ENCODE data around the gene KCND2. TPM values are rescaled to one million over a fixed set of nuclear protein-coding genes. Genes with fewer than 3 reads are reported as not detected.

The KCND2 gene
- total RNA-seq, 1 donor from 2014 or later = 0.46 TPM

DNA sequence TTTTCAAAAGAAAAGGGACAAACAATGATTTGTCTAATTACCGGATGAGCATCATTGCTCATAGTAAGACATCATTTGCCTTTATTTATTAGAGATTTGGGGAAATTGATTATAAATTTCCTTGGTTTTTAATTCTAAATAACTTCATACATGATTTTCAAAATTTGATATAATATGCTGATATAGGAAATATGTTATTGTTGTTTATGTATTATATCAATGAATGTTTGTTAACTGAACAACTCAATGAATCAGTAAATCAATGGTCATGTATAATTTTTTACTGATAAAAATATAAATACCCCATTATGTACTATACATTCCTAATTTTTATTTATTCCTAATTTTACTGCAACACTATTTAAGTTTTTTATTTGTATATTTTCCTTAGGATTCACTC lies 327.6 kb downstream of the KCND2 start:
- Mint-ChIP-seq H3K9me3 (ENCODE audit: unreplicated experiment) (no peaks in the 10 kb centered on the region), H3K4me1 (ENCODE audit: unreplicated experiment) (peaks cover 5% of the 10 kb centered on the region), H3K27ac (ENCODE audit: unreplicated experiment) (no peak overlapping the region), H3K27me3 (ENCODE audit: unreplicated experiment) (no peaks in the 10 kb centered on the region), H3K36me3 (ENCODE audit: unreplicated experiment) (no peaks in the 10 kb centered on the region), H3K4me3 (ENCODE audit: unreplicated experiment) (no peak overlapping the region)
- TF ChIP-seq, protein P1, sequence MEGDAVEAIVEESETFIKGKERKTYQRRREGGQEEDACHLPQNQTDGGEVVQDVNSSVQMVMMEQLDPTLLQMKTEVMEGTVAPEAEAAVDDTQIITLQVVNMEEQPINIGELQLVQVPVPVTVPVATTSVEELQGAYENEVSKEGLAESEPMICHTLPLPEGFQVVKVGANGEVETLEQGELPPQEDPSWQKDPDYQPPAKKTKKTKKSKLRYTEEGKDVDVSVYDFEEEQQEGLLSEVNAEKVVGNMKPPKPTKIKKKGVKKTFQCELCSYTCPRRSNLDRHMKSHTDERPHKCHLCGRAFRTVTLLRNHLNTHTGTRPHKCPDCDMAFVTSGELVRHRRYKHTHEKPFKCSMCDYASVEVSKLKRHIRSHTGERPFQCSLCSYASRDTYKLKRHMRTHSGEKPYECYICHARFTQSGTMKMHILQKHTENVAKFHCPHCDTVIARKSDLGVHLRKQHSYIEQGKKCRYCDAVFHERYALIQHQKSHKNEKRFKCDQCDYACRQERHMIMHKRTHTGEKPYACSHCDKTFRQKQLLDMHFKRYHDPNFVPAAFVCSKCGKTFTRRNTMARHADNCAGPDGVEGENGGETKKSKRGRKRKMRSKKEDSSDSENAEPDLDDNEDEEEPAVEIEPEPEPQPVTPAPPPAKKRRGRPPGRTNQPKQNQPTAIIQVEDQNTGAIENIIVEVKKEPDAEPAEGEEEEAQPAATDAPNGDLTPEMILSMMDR (IDR thresholded peaks at IDR 0.05) = no peak
- DNase-seq (ENCODE audit: extremely low spot score, unreplicated experiment) = no peak

DNA sequence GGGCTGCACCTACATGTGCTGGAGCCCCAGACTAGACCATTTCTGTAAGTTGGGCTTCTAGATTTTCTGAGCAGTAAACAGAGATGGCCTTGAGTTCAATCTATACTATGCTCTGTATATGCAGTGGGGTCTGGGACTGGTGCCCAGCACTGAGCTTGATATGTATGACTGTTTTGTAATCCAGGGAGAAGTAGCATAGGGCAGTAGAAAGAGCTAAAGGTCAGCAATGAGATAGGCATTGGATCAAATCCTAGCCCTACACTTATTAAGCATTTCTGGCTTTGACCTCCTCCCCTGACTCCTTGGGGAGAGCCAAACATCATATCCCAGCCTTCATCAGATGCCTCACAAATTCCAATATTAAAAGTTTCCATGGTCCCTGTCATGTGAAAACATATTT lies 330.4 kb downstream of the KCND2 start:
- Mint-ChIP-seq H3K36me3 (ENCODE audit: unreplicated experiment) (no peaks in the 10 kb centered on the region), H3K27ac (ENCODE audit: unreplicated experiment) (no peak overlapping the region), H3K4me1 (ENCODE audit: unreplicated experiment) (peaks cover 1% of the 10 kb centered on the region), H3K27me3 (ENCODE audit: unreplicated experiment) (no peaks in the 10 kb centered on the region), H3K4me3 (ENCODE audit: unreplicated experiment) (no peak overlapping the region), H3K9me3 (ENCODE audit: unreplicated experiment) (no peaks in the 10 kb centered on the region)
- TF ChIP-seq, protein P1 (IDR thresholded peaks at IDR 0.05) = no peak
- no peak for DNase-seq (ENCODE audit: extremely low spot score, unreplicated experiment)

DNA sequence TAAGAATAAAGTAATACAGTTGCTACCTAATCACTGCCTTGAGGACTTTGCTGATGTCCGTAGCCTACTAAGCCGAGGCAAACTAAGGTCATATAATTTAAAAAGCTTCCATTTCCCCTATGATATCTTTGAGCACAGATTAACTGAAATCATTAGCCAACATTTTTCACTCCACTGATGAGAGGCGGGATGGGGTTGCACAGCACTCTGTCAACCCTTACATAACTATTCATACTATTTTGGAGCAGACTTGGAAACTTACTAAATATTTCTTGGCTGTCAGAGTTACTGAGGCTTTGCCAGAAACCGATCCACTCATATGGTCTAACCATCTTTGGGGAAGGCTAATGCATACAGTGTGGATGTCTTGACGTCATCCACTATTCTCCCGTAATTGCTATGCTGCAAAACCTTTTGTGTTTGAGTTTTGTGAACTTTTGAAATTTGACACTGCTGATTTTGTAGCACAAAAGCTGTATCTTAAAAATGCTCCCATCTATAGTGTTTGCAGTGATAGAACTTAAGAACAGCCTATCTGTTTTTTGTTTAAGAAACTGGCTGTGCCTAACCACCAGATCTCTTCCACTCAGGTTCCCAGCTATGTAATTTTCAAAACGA lies 336.3 kb downstream of the KCND2 start:
- Mint-ChIP-seq H3K36me3 (ENCODE audit: unreplicated experiment) (no peaks in the 10 kb centered on the region), H3K27ac (ENCODE audit: unreplicated experiment) (no peak overlapping the region), H3K4me3 (ENCODE audit: unreplicated experiment) (no peak overlapping the region), H3K27me3 (ENCODE audit: unreplicated experiment) (no peaks in the 10 kb centered on the region), H3K4me1 (ENCODE audit: unreplicated experiment) (peaks cover 1% of the 10 kb centered on the region), H3K9me3 (ENCODE audit: unreplicated experiment) (no peaks in the 10 kb centered on the region)
- TF ChIP-seq, protein P1 (IDR thresholded peaks at IDR 0.05) = no peak
- DNase-seq (ENCODE audit: extremely low spot score, unreplicated experiment) = no peak

DNA sequence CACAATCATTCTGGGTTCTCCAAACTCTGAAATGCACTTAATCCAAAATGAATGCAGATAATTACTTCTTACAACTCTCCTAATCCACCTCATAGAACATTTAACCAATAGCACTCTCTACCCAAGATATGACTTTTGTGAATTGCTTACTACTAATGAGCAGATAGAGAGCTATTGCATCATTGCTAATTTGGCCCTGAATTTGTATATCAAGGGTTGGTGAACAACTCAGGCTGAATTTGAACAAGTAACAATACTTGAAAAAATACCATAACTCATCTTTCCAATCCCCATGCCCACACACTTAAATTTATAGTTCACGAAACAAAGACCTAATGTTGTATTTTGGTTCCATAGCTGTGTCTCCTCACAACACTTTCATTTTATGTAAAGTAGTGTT lies 339.0 kb downstream of the KCND2 start:
- no peak for DNase-seq (ENCODE audit: extremely low spot score, unreplicated experiment)
- H3K9me3 Mint-ChIP-seq (ENCODE audit: unreplicated experiment) = no peaks in the 10 kb centered on the region
- H3K27ac Mint-ChIP-seq (ENCODE audit: unreplicated experiment) = no peak overlapping the region
- no peaks in the 10 kb centered on the region for H3K27me3 Mint-ChIP-seq (ENCODE audit: unreplicated experiment)
- H3K4me3 Mint-ChIP-seq (ENCODE audit: unreplicated experiment) = no peak overlapping the region
- no peaks in the 10 kb centered on the region for H3K36me3 Mint-ChIP-seq (ENCODE audit: unreplicated experiment)
- TF ChIP-seq, protein P1 (IDR thresholded peaks at IDR 0.05) = no peak
- H3K4me1 Mint-ChIP-seq (ENCODE audit: unreplicated experiment) = peaks cover 1% of the 10 kb centered on the region

DNA sequence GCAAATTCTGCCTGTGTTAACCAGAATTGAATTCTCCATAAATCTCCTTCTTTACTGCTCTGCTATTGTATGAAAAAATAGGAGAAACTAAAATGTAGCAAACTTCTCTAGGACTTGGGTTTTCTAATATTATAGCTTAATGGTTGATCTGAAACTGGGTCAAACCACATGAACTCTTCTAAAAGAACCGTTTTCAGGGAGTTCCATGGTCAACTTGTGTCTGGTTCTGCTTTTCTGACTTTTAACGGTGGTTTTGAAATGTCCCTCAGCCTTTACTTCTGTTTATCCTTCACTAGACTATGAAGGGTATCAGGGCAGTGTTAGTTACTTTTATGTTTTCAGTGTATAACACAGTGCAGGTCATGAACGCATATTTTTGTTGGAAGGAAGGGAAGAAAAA lies 342.7 kb downstream of the KCND2 start:
- H3K27ac Mint-ChIP-seq (ENCODE audit: unreplicated experiment) = no peak overlapping the region
- H3K9me3 Mint-ChIP-seq (ENCODE audit: unreplicated experiment) = no peaks in the 10 kb centered on the region
- no peaks in the 10 kb centered on the region for H3K36me3 Mint-ChIP-seq (ENCODE audit: unreplicated experiment)
- no peaks in the 10 kb centered on the region for H3K27me3 Mint-ChIP-seq (ENCODE audit: unreplicated experiment)
- no peaks in the 10 kb centered on the region for H3K4me1 Mint-ChIP-seq (ENCODE audit: unreplicated experiment)
- no peak overlapping the region for H3K4me3 Mint-ChIP-seq (ENCODE audit: unreplicated experiment)
- DNase-seq (ENCODE audit: extremely low spot score, unreplicated experiment) = no peak
- TF ChIP-seq, protein P1 (IDR thresholded peaks at IDR 0.05) = no peak

Data from osteocyte (in vitro differentiated cells).